ENCODE results near the gene EMC10. TPM values are rescaled to one million over a fixed set of nuclear protein-coding genes. Genes with fewer than 3 reads are reported as not detected.

The EMC10 gene
- polyA plus RNA-seq, 1 of the 3 experiments (the other 2 are of a cell fraction), result 218 TPM

DNA sequence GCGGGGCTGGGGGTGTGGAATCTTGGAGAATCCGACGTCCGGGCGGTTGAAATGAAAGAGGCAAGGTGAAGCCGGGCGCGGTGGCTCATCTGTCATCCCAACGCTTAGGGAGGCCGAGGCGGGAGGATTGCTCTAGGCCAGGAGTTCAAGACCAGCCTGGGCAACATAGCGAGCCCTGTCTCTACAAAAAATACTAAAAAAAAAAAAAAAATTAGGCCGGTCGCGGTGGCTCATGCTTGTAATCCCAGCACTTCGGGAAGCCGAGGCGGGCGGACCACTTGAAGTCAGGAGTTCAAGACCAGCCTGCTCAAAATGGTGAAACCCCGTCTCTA, 566 bp downstream of the EMC10 start:
- Histone ChIP-seq H4K20me1 (ENCODE audit: insufficient read depth) (no peaks in the 10 kb centered on the region), H3K36me3 (replicated peaks in 1 of 2; ENCODE audit: control insufficient read depth in 1 of 2, insufficient read depth in 2 of 2, low read length in 1 of 2) (peaks cover 10 to 25% of the 10 kb centered on the region in 2 experiments), H3K79me2 (ENCODE audit: insufficient read depth) (peaks cover 16% of the 10 kb centered on the region), H3K4me3 (ENCODE audit: low read depth in 2 of 2, low read length in 1 of 2) (peak overlapping the region; percentile 83 to 93), H3K4me2 (peak overlapping the region; percentile 93), H3K4me1 (ENCODE audit: control insufficient read depth in 1 of 2, insufficient read depth in 2 of 2, low read depth in 1 of 2, low read length in 1 of 2) (peaks cover 6 to 9% of the 10 kb centered on the region in 2 experiments; a peak in 2 of 4 replicates), H3K9me2 (no peaks in the 10 kb centered on the region), H3K9ac (peak overlapping the region; percentile 76), H2AFZ (ENCODE audit: low read depth) (peak overlapping the region; percentile 93; the same call in 1 of the 2 replicates), H3F3A (replicated peaks; ENCODE audit: insufficient read depth) (peaks cover 12% of the 10 kb centered on the region), H3K27me3 (ENCODE audit: insufficient read depth) (no peaks in the 10 kb centered on the region), H3K27ac (ENCODE audit: low read depth in 2 of 2, low read length in 1 of 2) (peak overlapping the region; percentile 67 to 85; a peak in 3 of 4 replicates), H3K9me3 (no peaks in the 10 kb centered on the region)
- CTCF ChIA-PET, result no interaction called here
- POLR2A ChIA-PET, result no interaction called here
- 2% methylated on average over 15 of the region's 20 CpGs for WGBS (ENCODE audit: low lambda C conversion rate)
- TF ChIP-seq, protein P1, sequence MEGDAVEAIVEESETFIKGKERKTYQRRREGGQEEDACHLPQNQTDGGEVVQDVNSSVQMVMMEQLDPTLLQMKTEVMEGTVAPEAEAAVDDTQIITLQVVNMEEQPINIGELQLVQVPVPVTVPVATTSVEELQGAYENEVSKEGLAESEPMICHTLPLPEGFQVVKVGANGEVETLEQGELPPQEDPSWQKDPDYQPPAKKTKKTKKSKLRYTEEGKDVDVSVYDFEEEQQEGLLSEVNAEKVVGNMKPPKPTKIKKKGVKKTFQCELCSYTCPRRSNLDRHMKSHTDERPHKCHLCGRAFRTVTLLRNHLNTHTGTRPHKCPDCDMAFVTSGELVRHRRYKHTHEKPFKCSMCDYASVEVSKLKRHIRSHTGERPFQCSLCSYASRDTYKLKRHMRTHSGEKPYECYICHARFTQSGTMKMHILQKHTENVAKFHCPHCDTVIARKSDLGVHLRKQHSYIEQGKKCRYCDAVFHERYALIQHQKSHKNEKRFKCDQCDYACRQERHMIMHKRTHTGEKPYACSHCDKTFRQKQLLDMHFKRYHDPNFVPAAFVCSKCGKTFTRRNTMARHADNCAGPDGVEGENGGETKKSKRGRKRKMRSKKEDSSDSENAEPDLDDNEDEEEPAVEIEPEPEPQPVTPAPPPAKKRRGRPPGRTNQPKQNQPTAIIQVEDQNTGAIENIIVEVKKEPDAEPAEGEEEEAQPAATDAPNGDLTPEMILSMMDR (IDR thresholded peaks at IDR 0.05), result no peak
- no peak for TF ChIP-seq GABPA (IDR thresholded peaks at IDR 0.05; ENCODE audit: low read depth)
- TF ChIP-seq RAD21 (IDR thresholded peaks at IDR 0.05; ENCODE audit: low read length), result no peak
- no peak for TF ChIP-seq REST (IDR thresholded peaks at IDR 0.05; ENCODE audit: low read depth, low read length)
- TF ChIP-seq RXRA (IDR thresholded peaks at IDR 0.05; ENCODE audit: borderline replicate concordance, low read depth), result no peak
- TF ChIP-seq, protein P2, sequence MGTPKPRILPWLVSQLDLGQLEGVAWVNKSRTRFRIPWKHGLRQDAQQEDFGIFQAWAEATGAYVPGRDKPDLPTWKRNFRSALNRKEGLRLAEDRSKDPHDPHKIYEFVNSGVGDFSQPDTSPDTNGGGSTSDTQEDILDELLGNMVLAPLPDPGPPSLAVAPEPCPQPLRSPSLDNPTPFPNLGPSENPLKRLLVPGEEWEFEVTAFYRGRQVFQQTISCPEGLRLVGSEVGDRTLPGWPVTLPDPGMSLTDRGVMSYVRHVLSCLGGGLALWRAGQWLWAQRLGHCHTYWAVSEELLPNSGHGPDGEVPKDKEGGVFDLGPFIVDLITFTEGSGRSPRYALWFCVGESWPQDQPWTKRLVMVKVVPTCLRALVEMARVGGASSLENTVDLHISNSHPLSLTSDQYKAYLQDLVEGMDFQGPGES (IDR thresholded peaks at IDR 0.05; ENCODE audit: low read depth, low read length), result no peak
- TF ChIP-seq NFIC (IDR thresholded peaks at IDR 0.05; ENCODE audit: borderline replicate concordance), result no peak
- no peak for TF ChIP-seq TAF1 (IDR thresholded peaks at IDR 0.05; ENCODE audit: borderline replicate concordance, low read depth, low read length)
- no peak for TF ChIP-seq ELF1 (IDR thresholded peaks at IDR 0.05)
- no peak for DNase-seq

Measured in SK-N-SH (cell line).